ENCODE data around the gene DIAPH2.
"Not testable (repeated sequence)": the region's sequence is repeated elsewhere in the genome, so short reads cannot be mapped to it uniquely, and the experiment has no call there.

DIAPH2 gene

GRCh38 chrX:97401586-97402136 is 717.0 kb downstream of the DIAPH2 start:
- DNase-seq = peak; percentile 25

- no peak for DNase-seq
Measured at GRCh38 chrX:97402333-97402732, 717.7 kb downstream of the DIAPH2 start.

- DNase-seq = no peak
Measured at GRCh38 chrX:97402903-97403302, 718.3 kb downstream of the DIAPH2 start.

- DNase-seq = no peak
Measured at GRCh38 chrX:97405031-97405660, 720.5 kb downstream of the DIAPH2 start.

GRCh38 chrX:97409632-97410415 is 725.2 kb downstream of the DIAPH2 start:
- not testable (repeated sequence) for DNase-seq

- DNase-seq = no peak
Measured at GRCh38 chrX:97416461-97416860, 731.8 kb downstream of the DIAPH2 start.

GRCh38 chrX:97429101-97429500 is 744.5 kb downstream of the DIAPH2 start:
- DNase-seq = no peak

- DNase-seq = no peak
Measured at GRCh38 chrX:97431281-97431680, 746.6 kb downstream of the DIAPH2 start.

- peak; percentile 9 for DNase-seq
Measured at GRCh38 chrX:97446298-97446882, 761.7 kb downstream of the DIAPH2 start.

GRCh38 chrX:97447306-97447705 is 762.7 kb downstream of the DIAPH2 start:
- no peak for DNase-seq

- no peak for DNase-seq
Measured at GRCh38 chrX:97452283-97452682, 767.6 kb downstream of the DIAPH2 start.

GRCh38 chrX:97461763-97462162 is 777.1 kb downstream of the DIAPH2 start:
- DNase-seq = peak; percentile 1

- no peak for DNase-seq
Measured at GRCh38 chrX:97471071-97471470, 786.4 kb downstream of the DIAPH2 start.

- no peak for DNase-seq
Measured at GRCh38 chrX:97474933-97475332, 790.3 kb downstream of the DIAPH2 start.

GRCh38 chrX:97479106-97479890 is 794.7 kb downstream of the DIAPH2 start:
- no peak for DNase-seq

- no peak for DNase-seq
Measured at GRCh38 chrX:97481228-97481627, 796.6 kb downstream of the DIAPH2 start.

- DNase-seq = no peak
Measured at GRCh38 chrX:97482666-97483300, 798.1 kb downstream of the DIAPH2 start.

- DNase-seq = no peak
Measured at GRCh38 chrX:97490656-97491055, 806.0 kb downstream of the DIAPH2 start.

- no peak for DNase-seq
Measured at GRCh38 chrX:97494756-97495372, 810.2 kb downstream of the DIAPH2 start.

GRCh38 chrX:97498093-97498492 is 813.5 kb downstream of the DIAPH2 start:
- DNase-seq = no peak

GRCh38 chrX:97504431-97504830 is 819.8 kb downstream of the DIAPH2 start:
- no peak for DNase-seq

- DNase-seq = no peak
Measured at GRCh38 chrX:97517763-97518162, 833.1 kb downstream of the DIAPH2 start.
